H1 (cell line): ENCODE data around the gene ZSWIM9. TPM values are rescaled to one million over a fixed set of nuclear protein-coding genes. Genes with fewer than 3 reads are reported as not detected.

Source experiments
- CBX8 ChIP-seq: fragments of 300-800, 300-1000 bp; sonication (generic); IDR thresholded peaks from 2 replicates; pipeline ENCODE4 v1.7.1; 2016; ENCODE audit warnings: low read depth, low read length, borderline replicate concordance
- E2F6 ChIP-seq: IDR thresholded peaks from 2 replicates; pipeline ENCODE4 v1.6.1; 2012; ENCODE audit warnings: inconsistent platforms
- KDM5A ChIP-seq: fragments of 200-600 bp; IDR thresholded peaks from 2 replicates; pipeline ENCODE4 v1.7.1; 2012; ENCODE audit warnings: mild to moderate bottlenecking, low read length, inconsistent platforms, mixed read lengths
- polyA plus RNA-seq, 7 experiments: library from polyadenylated mRNA; depleted of rRNA in 3 of 7; stranded (reverse) in 5 of 7; unstranded in 2 of 7; fragments of >200 nt in 5 of 7; fragments of 200-250 nt in 2 of 7; gene quantifications; 1 replicate in 5 of 7; 2 replicates in 1 of 7; 4 replicates in 1 of 7; pipeline versions ENCODE4 v1.2.1 to v1.2.3, GENCODE V29; 2011 to 2013; ENCODE audit warnings: missing spikeins in 2 of 7, mixed read lengths in 2 of 7
- total RNA-seq: library from RNA; stranded (reverse); fragmentation: NEBNext Ultra II Directional; extraction: Animal tissue kit (Norgen Biotek cat#: 25700); gene quantifications from 2 replicates; pipeline ENCODE4 v1.2.1, GENCODE V29; 2021

ZSWIM9 gene
- total and polyA plus RNA-seq, 2 of the 8 experiments (the other 6 are each of a cell fraction or from before 2014, with no cell fraction given): 1.5 to 10.4 TPM

- TF ChIP-seq CBX8 (no peak), KDM5A (no peak), E2F6 (no peak)
Measured at GRCh38 chr19:48121909-48122371, 48.5 kb upstream of the ZSWIM9 start (continued).
